ENCODE data around the gene RASAL3.
"Not testable (repeated sequence)": the region's sequence is repeated elsewhere in the genome, so short reads cannot be mapped to it uniquely, and the experiment has no call there.

The RASAL3 gene

DNA sequence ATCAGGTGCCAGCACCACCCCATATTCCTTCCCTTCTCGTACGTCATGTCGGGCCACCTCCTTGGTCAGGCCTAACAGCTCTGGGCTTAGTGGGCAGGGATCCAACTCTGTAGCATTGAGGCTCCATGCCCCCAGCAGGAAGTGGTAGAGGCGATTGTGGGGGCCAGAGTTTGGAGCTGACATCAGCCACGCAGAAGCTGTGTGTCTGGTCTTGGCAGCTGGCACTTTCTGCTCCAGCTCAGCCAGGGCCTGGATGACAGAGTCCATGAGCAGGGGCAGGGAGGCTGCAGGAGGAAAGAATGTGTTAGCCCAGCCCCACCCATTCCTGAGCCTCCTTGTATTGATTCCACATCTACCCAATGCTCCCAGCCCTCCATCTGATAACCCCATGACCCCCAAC is 12.0 kb upstream of the RASAL3 start:
- no peak overlapping the region for H3K4me2 ChIP-seq (ENCODE audit: low read length)
- H4K8ac ChIP-seq (ENCODE audit: low read depth, low read length): no peak overlapping the region
- H2AK5ac ChIP-seq (ENCODE audit: low read length): no peak overlapping the region
- no peak overlapping the region for H3K56ac ChIP-seq (ENCODE audit: low read length)
- no peak overlapping the region for H3K4me3 ChIP-seq (ENCODE audit: low read length)
- H3K79me2 ChIP-seq (ENCODE audit: control insufficient read depth, insufficient read depth, low read length): no peaks in the 10 kb centered on the region
- no peak overlapping the region for H2BK15ac ChIP-seq (replicated peaks; ENCODE audit: low read depth)
- no CpG with 5 or more reads among the region's 5 CpGs for WGBS (ENCODE audit: extremely low coverage, insufficient coverage, low lambda C conversion rate)
- no peaks in the 10 kb centered on the region for H3K4me1 ChIP-seq (ENCODE audit: control insufficient read depth, low read depth, low read length)
- no peak overlapping the region for H3K23ac ChIP-seq (ENCODE audit: low read length)
- no peaks in the 10 kb centered on the region for H3K79me1 ChIP-seq (ENCODE audit: low read length)
- H4K5ac ChIP-seq (ENCODE audit: low read length): no peak overlapping the region
- H3K18ac ChIP-seq (ENCODE audit: low read length): no peak overlapping the region
- no peaks in the 10 kb centered on the region for H3K27me3 ChIP-seq (ENCODE audit: insufficient read depth, low read length, poor library complexity)
- no peak overlapping the region for H2BK120ac ChIP-seq (ENCODE audit: low read depth, low read length)
- H3K4ac ChIP-seq (ENCODE audit: low read depth, low read length): no peak overlapping the region
- no peak overlapping the region for H2BK5ac ChIP-seq (ENCODE audit: low read length)
- no peaks in the 10 kb centered on the region for H3K36me3 ChIP-seq (ENCODE audit: control insufficient read depth, insufficient read depth, low read length)
- no peak overlapping the region for H3K9ac ChIP-seq (ENCODE audit: low read length)
- no peak overlapping the region for H3K27ac ChIP-seq (ENCODE audit: low read depth, low read length)
- no peak for DNase-seq

DNA sequence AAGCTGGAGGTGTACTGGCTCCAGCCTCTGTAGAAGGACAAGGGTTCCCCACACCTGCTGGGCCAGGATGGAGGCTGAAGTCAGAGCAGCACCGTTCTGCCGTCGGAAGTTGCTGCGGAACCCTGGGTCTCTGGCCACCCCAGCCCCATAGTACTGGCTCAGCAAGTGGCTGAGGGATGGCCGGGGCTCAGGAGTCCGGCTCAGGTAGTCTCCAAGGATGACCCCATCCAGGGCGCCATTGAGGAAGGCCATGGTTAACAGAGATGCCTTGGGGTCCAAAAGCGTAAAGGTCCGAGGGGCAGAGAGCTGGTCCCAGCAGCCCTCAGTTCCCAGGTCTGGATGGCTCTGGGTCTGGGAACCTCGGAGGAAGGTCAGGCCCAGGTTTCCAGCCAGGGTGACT is 11.3 kb upstream of the RASAL3 start:
- no peak overlapping the region for H3K4ac ChIP-seq (ENCODE audit: low read depth, low read length)
- H3K79me1 ChIP-seq (ENCODE audit: low read length): no peaks in the 10 kb centered on the region
- H2BK15ac ChIP-seq (replicated peaks; ENCODE audit: low read depth): no peak overlapping the region
- no peak overlapping the region for H2AK5ac ChIP-seq (ENCODE audit: low read length)
- H3K56ac ChIP-seq (ENCODE audit: low read length): no peak overlapping the region
- no peaks in the 10 kb centered on the region for H3K79me2 ChIP-seq (ENCODE audit: control insufficient read depth, insufficient read depth, low read length)
- no CpG with 5 or more reads among the region's 10 CpGs for WGBS (ENCODE audit: extremely low coverage, insufficient coverage, low lambda C conversion rate)
- H3K36me3 ChIP-seq (ENCODE audit: control insufficient read depth, insufficient read depth, low read length): no peaks in the 10 kb centered on the region
- no peak for DNase-seq
- no peak overlapping the region for H3K27ac ChIP-seq (ENCODE audit: low read depth, low read length)
- H3K4me2 ChIP-seq (ENCODE audit: low read length): no peak overlapping the region
- no peak overlapping the region for H2BK5ac ChIP-seq (ENCODE audit: low read length)
- no peak overlapping the region for H4K8ac ChIP-seq (ENCODE audit: low read depth, low read length)
- H3K9ac ChIP-seq (ENCODE audit: low read length): no peak overlapping the region
- H3K23ac ChIP-seq (ENCODE audit: low read length): no peak overlapping the region
- H3K4me1 ChIP-seq (ENCODE audit: control insufficient read depth, low read depth, low read length): no peaks in the 10 kb centered on the region
- H4K5ac ChIP-seq (ENCODE audit: low read length): no peak overlapping the region
- H3K4me3 ChIP-seq (ENCODE audit: low read length): no peak overlapping the region
- H3K27me3 ChIP-seq (ENCODE audit: insufficient read depth, low read length, poor library complexity): no peaks in the 10 kb centered on the region
- no peak overlapping the region for H2BK120ac ChIP-seq (ENCODE audit: low read depth, low read length)
- H3K18ac ChIP-seq (ENCODE audit: low read length): no peak overlapping the region

DNA sequence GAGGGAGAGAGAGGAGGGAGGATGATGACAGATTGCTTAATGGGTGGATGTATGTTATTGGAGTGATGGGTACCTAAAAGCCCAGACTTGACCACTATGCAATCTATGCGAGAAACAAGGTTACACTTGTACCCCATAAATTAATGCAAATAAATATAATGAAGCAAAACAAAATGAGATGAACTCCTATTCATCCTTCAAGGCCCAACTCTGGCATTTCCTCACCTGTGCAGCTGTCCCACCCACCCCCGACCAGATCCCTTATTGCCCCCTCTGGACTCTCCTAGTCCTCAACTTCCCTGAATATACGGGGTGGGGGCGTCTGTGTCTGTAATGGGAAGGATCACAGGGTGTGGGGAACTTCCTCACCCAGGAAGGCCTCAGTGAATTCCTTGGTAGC is 10.8 kb upstream of the RASAL3 start:
- Histone ChIP-seq H2BK5ac (ENCODE audit: low read length) (no peak overlapping the region), H2AK5ac (ENCODE audit: low read length) (no peak overlapping the region), H3K27me3 (ENCODE audit: insufficient read depth, low read length, poor library complexity) (no peaks in the 10 kb centered on the region), H3K27ac (ENCODE audit: low read depth, low read length) (no peak overlapping the region), H3K9ac (ENCODE audit: low read length) (no peak overlapping the region), H3K4ac (ENCODE audit: low read depth, low read length) (no peak overlapping the region), H3K4me3 (ENCODE audit: low read length) (no peak overlapping the region), H2BK120ac (ENCODE audit: low read depth, low read length) (no peak overlapping the region), H4K8ac (ENCODE audit: low read depth, low read length) (no peak overlapping the region), H3K23ac (ENCODE audit: low read length) (no peak overlapping the region), H3K79me1 (ENCODE audit: low read length) (no peaks in the 10 kb centered on the region), H4K5ac (ENCODE audit: low read length) (no peak overlapping the region), H2BK15ac (replicated peaks; ENCODE audit: low read depth) (no peak overlapping the region), H3K18ac (ENCODE audit: low read length) (no peak overlapping the region), H3K4me2 (ENCODE audit: low read length) (no peak overlapping the region), H3K79me2 (ENCODE audit: control insufficient read depth, insufficient read depth, low read length) (no peaks in the 10 kb centered on the region), H3K56ac (ENCODE audit: low read length) (no peak overlapping the region), H3K36me3 (ENCODE audit: control insufficient read depth, insufficient read depth, low read length) (no peaks in the 10 kb centered on the region), H3K4me1 (ENCODE audit: control insufficient read depth, low read depth, low read length) (no peaks in the 10 kb centered on the region)
- no peak for DNase-seq
- no CpG with 5 or more reads among the region's 4 CpGs for WGBS (ENCODE audit: extremely low coverage, insufficient coverage, low lambda C conversion rate)

DNA sequence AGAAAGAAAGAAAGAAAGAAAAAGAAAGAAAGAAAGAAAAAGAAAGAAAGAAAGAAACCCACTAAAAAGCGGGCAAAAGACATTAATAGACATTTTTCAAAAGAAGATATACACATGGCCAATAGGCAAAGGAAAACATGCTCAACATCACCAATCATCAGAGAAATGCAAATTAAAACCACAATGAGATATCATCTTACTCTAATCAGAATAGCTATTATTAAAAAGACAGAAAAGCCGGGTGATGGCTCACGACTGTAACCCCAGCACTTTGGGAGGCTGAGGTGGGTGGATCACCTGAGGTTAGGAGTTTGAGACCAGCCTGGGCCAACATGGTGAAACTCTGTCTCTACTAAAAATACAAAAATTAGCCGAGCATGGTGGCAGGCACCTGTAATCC is 9.5 kb upstream of the RASAL3 start:
- not testable (repeated sequence) for H4K8ac ChIP-seq (ENCODE audit: low read depth, low read length); H3K27ac ChIP-seq (ENCODE audit: low read depth, low read length); H3K56ac ChIP-seq (ENCODE audit: low read length); H4K5ac ChIP-seq (ENCODE audit: low read length); H3K79me2 ChIP-seq (ENCODE audit: control insufficient read depth, insufficient read depth, low read length); H2BK15ac ChIP-seq (replicated peaks; ENCODE audit: low read depth); H3K79me1 ChIP-seq (ENCODE audit: low read length); H3K4me3 ChIP-seq (ENCODE audit: low read length); H2AK5ac ChIP-seq (ENCODE audit: low read length); H3K27me3 ChIP-seq (ENCODE audit: insufficient read depth, low read length, poor library complexity); H2BK5ac ChIP-seq (ENCODE audit: low read length); DNase-seq; H3K36me3 ChIP-seq (ENCODE audit: control insufficient read depth, insufficient read depth, low read length); H2BK120ac ChIP-seq (ENCODE audit: low read depth, low read length); H3K18ac ChIP-seq (ENCODE audit: low read length); H3K9ac ChIP-seq (ENCODE audit: low read length); H3K4me2 ChIP-seq (ENCODE audit: low read length); H3K4ac ChIP-seq (ENCODE audit: low read depth, low read length); H3K4me1 ChIP-seq (ENCODE audit: control insufficient read depth, low read depth, low read length); H3K23ac ChIP-seq (ENCODE audit: low read length)
- no CpG with 5 or more reads among the region's 4 CpGs for WGBS (ENCODE audit: extremely low coverage, insufficient coverage, low lambda C conversion rate)

DNA sequence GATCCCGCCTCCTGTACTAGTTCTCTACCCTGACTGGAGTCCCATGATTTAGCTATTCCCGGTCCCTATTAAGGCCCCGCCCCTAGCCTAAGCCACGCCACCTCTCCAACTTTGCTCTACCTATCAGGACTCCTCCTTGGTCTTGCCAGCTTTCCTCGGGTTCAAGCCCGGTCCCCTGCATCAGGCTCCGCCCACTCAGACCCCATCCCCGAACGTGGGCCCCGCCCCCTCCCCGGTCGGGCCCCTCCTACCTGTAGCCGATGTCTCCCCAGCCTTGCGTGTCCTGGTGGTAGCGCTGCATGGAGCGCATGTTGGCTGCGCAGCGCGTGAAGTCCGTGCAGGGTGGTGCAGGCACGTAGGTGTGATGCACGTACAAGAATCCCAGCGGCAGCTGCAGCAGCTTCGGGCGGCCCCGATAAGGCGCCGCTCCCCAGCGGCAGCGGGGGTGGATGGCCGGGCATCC is 7.3 kb upstream of the RASAL3 start:
- H2BK120ac ChIP-seq (ENCODE audit: low read depth, low read length): no peak overlapping the region
- no peak overlapping the region for H3K56ac ChIP-seq (ENCODE audit: low read length)
- no peak overlapping the region for H3K9ac ChIP-seq (ENCODE audit: low read length)
- no peaks in the 10 kb centered on the region for H3K4me1 ChIP-seq (ENCODE audit: control insufficient read depth, low read depth, low read length)
- H3K27ac ChIP-seq (ENCODE audit: low read depth, low read length): no peak overlapping the region
- WGBS (ENCODE audit: extremely low coverage, insufficient coverage, low lambda C conversion rate): no CpG with 5 or more reads among the region's 31 CpGs
- no peak overlapping the region for H3K23ac ChIP-seq (ENCODE audit: low read length)
- H3K79me1 ChIP-seq (ENCODE audit: low read length): no peaks in the 10 kb centered on the region
- H3K18ac ChIP-seq (ENCODE audit: low read length): no peak overlapping the region
- H3K36me3 ChIP-seq (ENCODE audit: control insufficient read depth, insufficient read depth, low read length): no peaks in the 10 kb centered on the region
- peaks cover 5% of the 10 kb centered on the region for H3K27me3 ChIP-seq (ENCODE audit: insufficient read depth, low read length, poor library complexity)
- H3K4me2 ChIP-seq (ENCODE audit: low read length): no peak overlapping the region
- H3K4me3 ChIP-seq (ENCODE audit: low read length): no peak overlapping the region
- no peak overlapping the region for H2AK5ac ChIP-seq (ENCODE audit: low read length)
- no peak for DNase-seq
- no peaks in the 10 kb centered on the region for H3K79me2 ChIP-seq (ENCODE audit: control insufficient read depth, insufficient read depth, low read length)
- H4K8ac ChIP-seq (ENCODE audit: low read depth, low read length): no peak overlapping the region
- no peak overlapping the region for H3K4ac ChIP-seq (ENCODE audit: low read depth, low read length)
- no peak overlapping the region for H2BK15ac ChIP-seq (replicated peaks; ENCODE audit: low read depth)
- H2BK5ac ChIP-seq (ENCODE audit: low read length): no peak overlapping the region
- H4K5ac ChIP-seq (ENCODE audit: low read length): no peak overlapping the region

DNA sequence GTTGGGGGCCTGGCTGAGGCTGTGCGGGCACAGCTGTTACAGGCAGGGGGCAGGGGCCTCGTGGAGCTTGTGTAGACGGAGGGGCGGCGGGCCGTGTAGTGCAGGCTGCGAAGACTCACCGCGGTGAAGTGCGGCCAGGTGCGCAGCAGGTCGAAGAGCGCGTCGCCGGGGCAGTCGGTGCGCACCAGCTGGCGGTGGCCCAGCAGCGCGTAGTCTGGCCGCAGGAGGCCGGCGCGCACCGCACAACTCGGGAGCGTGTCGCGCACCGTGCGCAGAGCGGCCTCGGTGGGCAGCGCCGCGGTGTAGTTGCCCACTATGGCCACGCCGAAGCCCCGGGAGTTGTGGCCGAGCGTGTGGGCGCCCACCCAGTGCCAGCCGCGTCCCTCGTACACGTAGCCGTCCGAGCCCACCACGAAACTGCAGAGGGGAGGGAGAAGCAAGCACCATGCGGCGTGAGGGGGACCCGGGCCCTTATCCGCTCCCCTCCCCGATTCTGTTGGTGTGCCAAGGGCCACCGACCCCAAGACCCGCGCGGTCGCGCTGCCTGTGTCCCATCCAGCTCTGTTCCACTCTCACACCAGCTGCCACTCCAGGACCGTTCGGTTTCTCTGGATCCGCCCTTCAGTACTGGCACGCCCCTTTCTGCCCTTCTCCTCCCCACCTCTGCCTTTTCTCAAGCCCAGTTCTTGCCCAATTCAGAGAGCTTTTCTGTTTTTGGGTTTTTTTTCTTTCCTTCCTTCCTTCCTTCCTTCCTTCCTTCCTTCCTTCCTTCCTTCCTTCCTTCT is 5.4 kb upstream of the RASAL3 start:
- Histone ChIP-seq H3K27ac (ENCODE audit: low read depth, low read length) (no peak overlapping the region), H3K79me1 (ENCODE audit: low read length) (no peaks in the 10 kb centered on the region), H3K4me3 (ENCODE audit: low read length) (no peak overlapping the region), H3K36me3 (ENCODE audit: control insufficient read depth, insufficient read depth, low read length) (no peaks in the 10 kb centered on the region), H4K8ac (ENCODE audit: low read depth, low read length) (no peak overlapping the region), H3K18ac (ENCODE audit: low read length) (no peak overlapping the region), H2BK5ac (ENCODE audit: low read length) (no peak overlapping the region), H3K4me2 (ENCODE audit: low read length) (no peak overlapping the region), H3K4ac (ENCODE audit: low read depth, low read length) (no peak overlapping the region), H2BK15ac (replicated peaks; ENCODE audit: low read depth) (no peak overlapping the region), H3K27me3 (ENCODE audit: insufficient read depth, low read length, poor library complexity) (peaks cover 5% of the 10 kb centered on the region), H2AK5ac (ENCODE audit: low read length) (no peak overlapping the region), H3K56ac (ENCODE audit: low read length) (no peak overlapping the region), H3K9ac (ENCODE audit: low read length) (no peak overlapping the region), H3K79me2 (ENCODE audit: control insufficient read depth, insufficient read depth, low read length) (no peaks in the 10 kb centered on the region), H3K4me1 (ENCODE audit: control insufficient read depth, low read depth, low read length) (no peaks in the 10 kb centered on the region), H2BK120ac (ENCODE audit: low read depth, low read length) (no peak overlapping the region), H3K23ac (ENCODE audit: low read length) (no peak overlapping the region), H4K5ac (ENCODE audit: low read length) (no peak overlapping the region)
- no CpG with 5 or more reads among the region's 65 CpGs for WGBS (ENCODE audit: extremely low coverage, insufficient coverage, low lambda C conversion rate)
- no peak for DNase-seq
